Measurements from ENCODE around the gene ZDHHC6.

DNA sequence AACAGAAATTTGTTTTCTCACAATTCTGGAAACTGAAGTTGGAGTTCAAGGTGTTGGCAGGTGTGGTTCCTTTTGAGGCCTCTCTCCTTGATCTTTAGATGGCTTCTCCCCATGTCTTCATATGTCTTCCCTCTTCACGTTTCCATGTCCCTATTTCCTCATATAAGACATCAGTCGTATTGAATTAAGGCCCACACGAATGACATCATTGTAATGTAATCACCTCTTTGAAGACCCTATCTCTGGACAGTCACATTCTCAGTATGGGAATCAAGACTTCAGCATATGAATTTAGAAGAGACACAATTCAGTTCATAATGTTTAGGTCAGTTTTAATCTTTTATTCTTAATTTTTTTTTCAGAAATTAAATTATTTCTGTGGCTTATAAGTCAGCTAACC is 20.1 kb upstream of the ZDHHC6 start:
- TF ChIP-seq, protein P1, sequence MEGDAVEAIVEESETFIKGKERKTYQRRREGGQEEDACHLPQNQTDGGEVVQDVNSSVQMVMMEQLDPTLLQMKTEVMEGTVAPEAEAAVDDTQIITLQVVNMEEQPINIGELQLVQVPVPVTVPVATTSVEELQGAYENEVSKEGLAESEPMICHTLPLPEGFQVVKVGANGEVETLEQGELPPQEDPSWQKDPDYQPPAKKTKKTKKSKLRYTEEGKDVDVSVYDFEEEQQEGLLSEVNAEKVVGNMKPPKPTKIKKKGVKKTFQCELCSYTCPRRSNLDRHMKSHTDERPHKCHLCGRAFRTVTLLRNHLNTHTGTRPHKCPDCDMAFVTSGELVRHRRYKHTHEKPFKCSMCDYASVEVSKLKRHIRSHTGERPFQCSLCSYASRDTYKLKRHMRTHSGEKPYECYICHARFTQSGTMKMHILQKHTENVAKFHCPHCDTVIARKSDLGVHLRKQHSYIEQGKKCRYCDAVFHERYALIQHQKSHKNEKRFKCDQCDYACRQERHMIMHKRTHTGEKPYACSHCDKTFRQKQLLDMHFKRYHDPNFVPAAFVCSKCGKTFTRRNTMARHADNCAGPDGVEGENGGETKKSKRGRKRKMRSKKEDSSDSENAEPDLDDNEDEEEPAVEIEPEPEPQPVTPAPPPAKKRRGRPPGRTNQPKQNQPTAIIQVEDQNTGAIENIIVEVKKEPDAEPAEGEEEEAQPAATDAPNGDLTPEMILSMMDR (IDR thresholded peaks at IDR 0.05): no peak
- TF ChIP-seq POLR2AphosphoS5 (IDR thresholded peaks at IDR 0.05; ENCODE audit: insufficient read depth in 1 of 2, low read depth in 1 of 2): no peak

Measured in vagina (tissue), 2 donors.